IMR-90 (cell line): ENCODE data around the gene ST6GALNAC3. TPM values are rescaled to one million over a fixed set of nuclear protein-coding genes. Genes with fewer than 3 reads are reported as not detected.

Source experiments
- ATAC-seq: fragments of 200-7000 bp; cut with Tn5 transposase; 2 replicates; pipeline ENCODE4 v1.9.1; 2020; ENCODE audit warnings: low read depth, mild to moderate bottlenecking, moderate library complexity
- BruUV-seq: library from RNA; stranded (reverse); fragments of 400-500 nt; replicated peaks from 2 replicates; lab custom pipeline; 2021; lab: Mats Ljungman, UMichigan
- CTCF ChIA-PET: fragments of 300-600 bp; formaldehyde crosslinking; extraction: SDS; loops from one replicate; lab custom pipeline; 2021; ENCODE audit warnings: antibody characterized with exemption; lab: Yijun Ruan, JAX
- POLR2A ChIA-PET: fragments of 300-600 bp; sonication (Branson Sonifier 250); formaldehyde crosslinking; loops from one replicate; lab custom pipeline; 2022; ENCODE audit warnings: antibody characterized with exemption; ENCODE audit not compliant: unreplicated experiment; lab: Charles Lee
- DNase-seq: peaks from one replicate; pipeline ENCODE4 v3.0.0; 2013
- H2AFZ ChIP-seq: replicated peaks from 2 replicates; pipeline ENCODE3; 2013; ENCODE audit warnings: low read length, mild to moderate bottlenecking; ENCODE audit not compliant: poor library complexity
- H2AK5ac ChIP-seq: 2 replicates; pipeline ENCODE4 v1.6.1; 2013; ENCODE audit warnings: low read depth, low read length, inconsistent platforms
- H2AK9ac ChIP-seq: replicated peaks from 2 replicates; pipeline ENCODE3; 2013; ENCODE audit warnings: mild to moderate bottlenecking, low read depth, low read length, moderate library complexity; ENCODE audit not compliant: poor library complexity
- H2BK120ac ChIP-seq: 2 replicates; pipeline ENCODE4 v1.6.1; 2013; ENCODE audit warnings: low read depth, low read length, inconsistent platforms
- H2BK15ac ChIP-seq: 3 replicates; pipeline ENCODE4 v1.6.1; 2013; ENCODE audit warnings: low read depth, low read length, inconsistent platforms
- H2BK20ac ChIP-seq: 2 replicates; pipeline ENCODE4 v1.6.1; 2013; ENCODE audit warnings: low read depth, mild to moderate bottlenecking, inconsistent platforms, low read length, moderate library complexity
- H2BK5ac ChIP-seq: 2 replicates; pipeline ENCODE4 v1.6.1; 2013; ENCODE audit warnings: mild to moderate bottlenecking, low read depth, low read length, inconsistent platforms; ENCODE audit not compliant: poor library complexity, severe bottlenecking
- H3K14ac ChIP-seq: replicated peaks from 2 replicates; pipeline ENCODE4 v1.6.1; 2013; ENCODE audit warnings: low read depth, low read length, inconsistent platforms
- H3K18ac ChIP-seq: 2 replicates; pipeline ENCODE4 v1.6.1; 2013; ENCODE audit warnings: low read depth, low read length, control low read depth
- H3K23ac ChIP-seq: 2 replicates; pipeline ENCODE4 v1.6.1; 2013; ENCODE audit warnings: low read depth, low read length, inconsistent platforms
- H3K27ac ChIP-seq: 2 replicates; pipeline ENCODE4 v1.5.1; 2013; ENCODE audit warnings: mild to moderate bottlenecking, control low read depth, low read length; ENCODE audit not compliant: insufficient read depth
- H3K27me3 ChIP-seq: 2 replicates; pipeline ENCODE4 v1.6.1; 2013; ENCODE audit warnings: low read length; ENCODE audit not compliant: control insufficient read depth, insufficient read depth
- H3K36me3 ChIP-seq: 2 replicates; pipeline ENCODE4 v1.6.1; 2013; ENCODE audit warnings: low read length, mixed read lengths; ENCODE audit not compliant: control insufficient read depth, insufficient read depth
- H3K4ac ChIP-seq: 2 replicates; pipeline ENCODE4 v1.6.1; 2013; ENCODE audit warnings: low read depth, low read length, inconsistent platforms
- H3K4me1 ChIP-seq: 2 replicates; pipeline ENCODE4 v1.6.1; 2013; ENCODE audit warnings: low read length, mixed read lengths; ENCODE audit not compliant: control insufficient read depth, insufficient read depth
- H3K4me2 ChIP-seq: 2 replicates; pipeline ENCODE4 v1.6.1; 2013; ENCODE audit warnings: low read depth, mild to moderate bottlenecking, control low read depth, low read length, moderate library complexity
- H3K4me3 ChIP-seq: 2 replicates; pipeline ENCODE4 v1.5.1; 2013; ENCODE audit warnings: low read depth, mild to moderate bottlenecking, control low read depth, low read length, moderate library complexity; ENCODE audit not compliant: insufficient read depth
- H3K56ac ChIP-seq: 2 replicates; pipeline ENCODE4 v1.6.1; 2013; ENCODE audit warnings: low read length, inconsistent platforms; ENCODE audit not compliant: insufficient read depth; ENCODE audit errors: extremely low read depth
- H3K79me1 ChIP-seq, 2 experiments: 2 replicates each; pipeline ENCODE4 v1.6.1; 2013; ENCODE audit warnings: low read length in 2 of 2, inconsistent platforms in 1 of 2, low read depth in 1 of 2
- H3K9ac ChIP-seq: 2 replicates; pipeline ENCODE4 v1.6.1; 2013; ENCODE audit warnings: low read depth, low read length, control low read depth
- H3K9me1 ChIP-seq: 2 replicates; pipeline ENCODE4 v1.6.1; 2013; ENCODE audit warnings: low read length, inconsistent platforms; ENCODE audit not compliant: insufficient read depth
- H3K9me3 ChIP-seq: 2 replicates; pipeline ENCODE4 v1.6.1; 2013; ENCODE audit warnings: low read length; ENCODE audit not compliant: control insufficient read depth, insufficient read depth
- H4K20me1 ChIP-seq: 2 replicates; pipeline ENCODE4 v1.6.1; 2013; ENCODE audit warnings: low read length, inconsistent platforms; ENCODE audit not compliant: insufficient read depth
- H4K5ac ChIP-seq: 2 replicates; pipeline ENCODE4 v1.6.1; 2013; ENCODE audit warnings: mild to moderate bottlenecking, low read depth, low read length, control low read depth
- H4K8ac ChIP-seq, 2 experiments: 2 replicates each; pipeline ENCODE4 v1.6.1; 2013; ENCODE audit warnings: low read depth in 2 of 2, low read length in 2 of 2, control low read depth in 1 of 2, inconsistent platforms in 1 of 2
- H4K91ac ChIP-seq: 2 replicates; pipeline ENCODE4 v1.6.1; 2013; ENCODE audit warnings: low read depth, low read length, inconsistent platforms; ENCODE audit not compliant: insufficient read depth
- BHLHE40 ChIP-seq: fragments of 150-350 bp; IDR thresholded peaks from 2 replicates; pipeline ENCODE4 v1.6.1; 2016; ENCODE audit warnings: mild to moderate bottlenecking, low read depth, low read length
- CTCF ChIP-seq: conservative IDR thresholded peaks from 2 replicates; pipeline ENCODE4 v1.5.1; 2012; ENCODE audit warnings: mild to moderate bottlenecking, low read depth, low read length, improper control_type of control experiment
- ELK1 ChIP-seq: fragments of 150-350 bp; IDR thresholded peaks from 2 replicates; pipeline ENCODE4 v1.6.1; 2016; ENCODE audit warnings: low read depth, mild to moderate bottlenecking, low read length, moderate library complexity, borderline replicate concordance
- MAFK ChIP-seq: IDR thresholded peaks from 2 replicates; pipeline ENCODE4 v1.6.1; 2012; ENCODE audit warnings: low read depth, low read length, improper control_type of control experiment
- RCOR1 ChIP-seq: IDR thresholded peaks from 2 replicates; pipeline ENCODE4 v1.6.1; 2012; ENCODE audit warnings: mild to moderate bottlenecking, low read length, improper control_type of control experiment; ENCODE audit not compliant: insufficient replicate concordance
- RFX5 ChIP-seq: IDR thresholded peaks from 2 replicates; pipeline ENCODE4 v1.8.0; 2012; ENCODE audit warnings: low read depth, mild to moderate bottlenecking, low read length, moderate library complexity
- SMC3 ChIP-seq: fragments of 150-350 bp; IDR thresholded peaks from 2 replicates; pipeline ENCODE4 v1.6.1; 2016; ENCODE audit warnings: low read depth, mild to moderate bottlenecking, antibody characterized with exemption, low read length, moderate library complexity
- USF2 ChIP-seq: fragments of 150-350 bp; IDR thresholded peaks from 2 replicates; pipeline ENCODE4 v1.6.1; 2017; ENCODE audit warnings: mild to moderate bottlenecking, antibody characterized with exemption, low read length, low read depth
- dilution Hi-C: fragments of 300-500 bp; cut with HindIII; formaldehyde crosslinking; loops from one replicate; pipeline ENCODE4 v1.14.3; 2018; ENCODE audit warnings: low sequenced_read_pairs; ENCODE audit not compliant: unreplicated experiment
- in situ Hi-C: fragments of 300-500 bp; cut with MboI; formaldehyde crosslinking; loops from 3 replicates; pipeline ENCODE4 v1.14.3; 2019; ENCODE audit warnings: low sequenced_read_pairs, inconsistent platforms, mixed read lengths
- intact Hi-C: fragments of 100-400 bp; cut with micrococcal nuclease; formaldehyde crosslinking; loops from 2 replicates; pipeline ENCODE4 v1.10.0; 2022
- polyA plus RNA-seq, 3 experiments: library from polyadenylated mRNA; depleted of rRNA; stranded (reverse); fragments of >200 nt; gene quantifications; 2 replicates each; pipeline ENCODE4 v1.2.3, GENCODE V29; 2012; ENCODE audit warnings: low replicate concordance in 1 of 3
- total RNA-seq: library from RNA; depleted of rRNA; stranded (reverse); fragments of >200 nt; gene quantifications from 2 replicates; pipeline ENCODE4 v1.2.3, GENCODE V29; 2012

The ST6GALNAC3 gene
- total and polyA plus RNA-seq, 2 of the 4 experiments (the other 2 are of a cell fraction): 0.65 to 1.3 TPM

- ChIA-PET CTCF (no interaction called here), POLR2A (no interaction called here)
- no peaks in the 10 kb centered on the region for H3K9me1 ChIP-seq
- no peaks in the 10 kb centered on the region for H3K9me3 ChIP-seq
- H2BK15ac ChIP-seq: no peak overlapping the region
- H3K79me1 ChIP-seq: no peaks in the 10 kb centered on the region
- no peak overlapping the region for H3K56ac ChIP-seq
- H3K23ac ChIP-seq: no peak overlapping the region
- H2AK5ac ChIP-seq: no peak overlapping the region
- H2BK5ac ChIP-seq: no peak overlapping the region
- H4K8ac ChIP-seq: no peak overlapping the region
- no peak overlapping the region for H3K27ac ChIP-seq
- DNase-seq (no peak), ATAC-seq (no peak)
- H2BK120ac ChIP-seq: no peak overlapping the region
- no peak overlapping the region for H3K9ac ChIP-seq
- no peak overlapping the region for H2AFZ ChIP-seq
- dilution Hi-C loops: no loop called here
- H2AK9ac ChIP-seq: no peak overlapping the region
- H3K27me3 ChIP-seq: no peaks in the 10 kb centered on the region
- H4K5ac ChIP-seq: no peak overlapping the region
- in situ Hi-C loops: no loop called here
- no peak overlapping the region for H4K91ac ChIP-seq
- no peaks in the 10 kb centered on the region for H3K36me3 ChIP-seq
- no peak overlapping the region for H3K4ac ChIP-seq
- no peak overlapping the region for H3K14ac ChIP-seq
- no peaks in the 10 kb centered on the region for H4K20me1 ChIP-seq
- H3K4me3 ChIP-seq: no peak overlapping the region
- TF ChIP-seq BHLHE40 (no peak), USF2 (no peak), RFX5 (no peak), SMC3 (no peak), MAFK (no peak), ELK1 (no peak), RCOR1 (no peak), CTCF (no peak)
- intact Hi-C loops: no loop called here
- no peak overlapping the region for H2BK20ac ChIP-seq
- no peak overlapping the region for H3K18ac ChIP-seq
- no TSS peak for BruUV-seq
- no peaks in the 10 kb centered on the region for H3K4me1 ChIP-seq
- no peak overlapping the region for H3K4me2 ChIP-seq
Measured at GRCh38 chr1:76103034-76103433, 28.5 kb downstream of the ST6GALNAC3 start.
